NT2/D1 (cell line): Measurements from ENCODE around the gene GAS7.

Experiments used
- DNase-seq: peaks from one replicate; pipeline ENCODE4 v3.0.0-alpha.2; 2011; ENCODE audit warnings: low read depth, low spot score
- H3K27me3 ChIP-seq: 2 replicates; pipeline ENCODE4 v1.6.0; 2011; ENCODE audit warnings: mild to moderate bottlenecking; ENCODE audit not compliant: insufficient read length, insufficient read depth
- H3K36me3 ChIP-seq: 2 replicates; pipeline ENCODE4 v1.6.1; 2011; ENCODE audit warnings: mild to moderate bottlenecking, low read length, mixed read lengths; ENCODE audit not compliant: insufficient read depth, insufficient read length
- H3K4me1 ChIP-seq: 2 replicates; pipeline ENCODE4 v1.5.1; 2011; ENCODE audit not compliant: insufficient read depth, insufficient read length
- H3K4me3 ChIP-seq: 2 replicates; pipeline ENCODE4 v1.5.1; 2011; ENCODE audit warnings: low read depth; ENCODE audit not compliant: insufficient read length
- H3K9ac ChIP-seq: 2 replicates; pipeline ENCODE4 v1.6.0; 2011; ENCODE audit warnings: low read depth; ENCODE audit not compliant: insufficient read length
- H3K9me3 ChIP-seq: 2 replicates; pipeline ENCODE4 v1.5.1; 2011; ENCODE audit warnings: mild to moderate bottlenecking, low read length; ENCODE audit not compliant: insufficient read depth
- SUZ12 ChIP-seq: IDR thresholded peaks from 2 replicates; pipeline ENCODE4 v1.6.1; 2011; ENCODE audit not compliant: insufficient read length, insufficient read depth; ENCODE audit errors: extremely low read depth
- YY1 ChIP-seq: IDR thresholded peaks from 2 replicates; pipeline ENCODE4 v1.6.1; 2011; ENCODE audit not compliant: insufficient read length, insufficient read depth
- ZNF274 ChIP-seq: IDR thresholded peaks from 2 replicates; pipeline ENCODE4 v1.6.1; 2011; ENCODE audit warnings: mild to moderate bottlenecking, low read depth, low read length

Gene GAS7

DNA sequence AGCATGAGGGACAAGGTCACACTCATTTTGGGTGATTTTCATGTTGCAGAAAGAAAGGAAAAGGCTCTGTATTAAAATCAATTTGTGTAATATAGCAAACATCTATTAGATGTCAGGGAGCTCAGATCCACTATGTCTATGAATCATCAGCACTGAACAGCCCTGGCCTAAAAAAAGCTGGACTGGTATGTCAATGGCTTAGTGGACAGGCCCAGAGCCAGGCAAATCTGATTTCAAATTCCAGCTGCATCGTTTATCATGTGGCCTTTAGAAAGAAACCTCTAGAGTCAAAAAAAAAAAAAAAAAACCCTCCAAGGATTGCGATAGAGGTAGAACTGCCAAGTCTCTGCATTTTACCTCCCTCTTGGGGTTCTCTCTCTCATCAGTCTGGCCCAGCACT lies 5.4 kb downstream of the GAS7 start:
- Histone ChIP-seq H3K4me3 (no peak overlapping the region), H3K9ac (no peak overlapping the region), H3K4me1 (no peaks in the 10 kb centered on the region), H3K36me3 (peaks cover 10% of the 10 kb centered on the region), H3K9me3 (peaks cover 32% of the 10 kb centered on the region; the same call in 1 of the 2 replicates), H3K27me3 (peaks cover 11% of the 10 kb centered on the region)
- DNase-seq = no peak
- TF ChIP-seq ZNF274 (no peak), YY1 (no peak), SUZ12 (no peak)

DNA sequence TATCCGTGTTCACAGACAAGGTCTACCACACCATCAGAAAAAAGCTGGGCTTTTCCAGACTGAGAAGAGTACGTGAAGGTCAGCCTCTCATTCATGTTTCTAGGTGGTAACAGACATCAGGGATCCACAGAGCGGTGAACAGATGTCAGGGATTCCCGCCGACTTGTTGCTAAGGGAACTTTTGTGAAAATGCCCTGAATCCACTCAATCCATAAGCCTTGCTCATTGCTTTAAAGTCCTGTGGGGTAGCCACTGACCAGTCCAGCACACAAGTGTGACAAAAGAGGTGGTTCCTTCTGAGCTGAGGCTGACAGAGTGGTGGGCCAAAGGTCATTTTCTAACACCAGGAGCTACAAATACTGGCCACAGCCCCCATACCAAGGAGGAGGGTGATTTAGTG lies 5.9 kb downstream of the GAS7 start:
- Histone ChIP-seq H3K27me3 (peaks cover 6% of the 10 kb centered on the region), H3K4me3 (no peak overlapping the region), H3K4me1 (no peaks in the 10 kb centered on the region), H3K36me3 (peaks cover 10% of the 10 kb centered on the region), H3K9ac (no peak overlapping the region), H3K9me3 (peaks cover 32% of the 10 kb centered on the region; the same call in 1 of the 2 replicates)
- TF ChIP-seq SUZ12 = no peak
- no peak for TF ChIP-seq YY1
- TF ChIP-seq ZNF274 = no peak
- DNase-seq = no peak

DNA sequence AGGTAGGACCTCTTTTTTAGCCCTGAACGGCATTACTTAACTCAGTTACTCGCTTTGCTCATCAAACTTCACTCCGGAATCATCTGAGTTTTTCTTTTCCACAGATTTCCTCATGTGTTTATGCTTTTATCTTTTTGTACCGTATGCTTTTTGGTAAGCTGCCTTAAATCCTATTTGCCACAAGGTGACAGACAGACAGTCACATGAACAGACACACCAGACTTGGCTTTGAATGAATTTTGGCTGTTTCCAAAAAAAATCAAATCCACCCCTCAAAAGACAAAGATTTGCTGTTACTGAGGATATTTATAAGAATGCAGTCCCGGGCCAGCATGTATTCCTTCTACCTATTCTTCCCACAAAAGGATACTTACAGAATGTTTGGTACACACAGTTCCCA lies 10.9 kb downstream of the GAS7 start:
- no peak overlapping the region for H3K9ac ChIP-seq
- TF ChIP-seq SUZ12 (no peak), YY1 (no peak), ZNF274 (no peak)
- H3K4me1 ChIP-seq = peaks cover 3% of the 10 kb centered on the region
- no peaks in the 10 kb centered on the region for H3K36me3 ChIP-seq
- DNase-seq = no peak
- H3K9me3 ChIP-seq = no peaks in the 10 kb centered on the region
- no peak overlapping the region for H3K4me3 ChIP-seq
- no peaks in the 10 kb centered on the region for H3K27me3 ChIP-seq

DNA sequence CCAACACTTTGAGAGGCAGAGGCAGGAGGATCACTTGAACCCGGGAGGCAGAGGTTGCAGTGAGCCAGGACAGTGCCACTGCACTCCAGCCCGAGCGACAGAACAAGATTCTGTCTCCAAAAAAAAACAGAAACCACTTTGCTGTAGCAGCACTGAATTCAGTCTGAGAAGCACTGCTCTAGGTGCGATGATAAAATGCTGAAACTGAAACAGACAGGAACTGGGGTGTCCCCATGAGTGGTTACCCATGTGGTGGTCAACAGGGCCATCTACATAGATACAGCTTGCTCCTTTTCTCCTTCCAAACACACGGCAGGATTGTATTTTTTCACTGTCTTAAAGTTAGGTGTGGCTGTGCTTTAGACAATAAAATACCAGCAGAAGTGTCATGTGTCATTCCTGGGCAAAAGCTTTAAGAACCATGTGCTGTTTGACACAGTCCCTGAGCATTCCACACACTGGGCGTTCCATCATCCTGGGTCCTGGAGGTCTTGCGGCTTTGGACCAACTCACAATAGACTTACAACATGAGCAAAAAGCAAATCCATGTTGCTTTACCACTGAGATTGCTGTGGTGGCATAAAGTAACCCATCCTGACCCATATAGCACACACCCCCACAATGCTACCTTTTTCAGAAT lies 11.5 kb downstream of the GAS7 start:
- Histone ChIP-seq H3K36me3 (no peaks in the 10 kb centered on the region), H3K27me3 (no peaks in the 10 kb centered on the region), H3K9me3 (no peaks in the 10 kb centered on the region), H3K9ac (no peak overlapping the region), H3K4me3 (no peak overlapping the region), H3K4me1 (peaks cover 3% of the 10 kb centered on the region)
- DNase-seq = no peak
- TF ChIP-seq ZNF274 (no peak), SUZ12 (no peak), YY1 (no peak)

DNA sequence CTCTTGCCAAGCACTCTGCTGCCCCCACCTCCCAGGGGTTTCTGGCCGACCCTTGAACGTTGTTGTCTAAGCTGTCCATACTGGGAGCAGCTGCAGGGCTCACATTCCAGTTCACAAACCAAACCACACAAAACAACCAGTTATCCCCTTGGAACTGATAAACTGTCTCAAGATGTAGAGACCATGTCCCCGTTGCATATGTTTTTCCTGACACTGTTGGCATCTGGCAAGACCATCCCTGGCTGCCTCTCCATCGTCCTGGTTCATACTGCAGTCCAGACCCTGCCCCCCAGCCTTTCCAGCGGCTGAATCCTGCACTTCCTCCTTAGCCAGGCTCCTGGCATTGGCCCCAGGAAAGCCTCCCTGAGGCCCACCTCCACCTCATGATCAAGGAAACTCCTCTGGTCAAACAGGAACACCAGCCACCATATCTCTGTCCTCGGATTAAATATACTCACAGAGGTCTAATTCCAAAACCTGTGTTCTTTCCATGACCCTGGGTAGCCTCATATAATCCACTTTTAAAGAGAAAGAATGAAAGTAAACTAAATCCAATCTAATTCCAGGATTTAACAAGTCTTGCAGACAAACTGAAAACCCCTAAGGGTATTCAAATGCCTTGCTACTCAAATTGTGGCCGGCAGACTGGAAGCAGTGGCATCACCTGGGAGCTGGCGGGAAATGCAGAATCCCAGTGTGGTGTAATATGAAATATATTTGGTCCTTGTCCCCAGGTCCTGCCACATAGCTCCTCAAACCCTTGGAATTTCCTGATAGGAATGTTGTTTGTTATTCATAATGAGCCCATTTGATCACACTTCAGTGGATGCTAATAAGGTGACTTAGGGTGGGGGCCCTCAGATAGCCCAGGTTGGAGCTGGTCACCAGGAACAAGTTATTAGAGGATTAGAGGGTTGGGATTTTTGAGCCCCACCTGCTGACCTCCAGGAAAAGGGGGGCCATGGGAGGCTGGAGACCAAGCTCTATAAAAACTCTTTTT lies 14.2 kb downstream of the GAS7 start:
- Histone ChIP-seq H3K9me3 (no peaks in the 10 kb centered on the region), H3K4me1 (peaks cover 7% of the 10 kb centered on the region), H3K27me3 (no peaks in the 10 kb centered on the region), H3K9ac (no peak overlapping the region), H3K36me3 (no peaks in the 10 kb centered on the region), H3K4me3 (no peak overlapping the region)
- TF ChIP-seq ZNF274 = no peak
- no peak for TF ChIP-seq SUZ12
- TF ChIP-seq YY1 = no peak
- no peak for DNase-seq

DNA sequence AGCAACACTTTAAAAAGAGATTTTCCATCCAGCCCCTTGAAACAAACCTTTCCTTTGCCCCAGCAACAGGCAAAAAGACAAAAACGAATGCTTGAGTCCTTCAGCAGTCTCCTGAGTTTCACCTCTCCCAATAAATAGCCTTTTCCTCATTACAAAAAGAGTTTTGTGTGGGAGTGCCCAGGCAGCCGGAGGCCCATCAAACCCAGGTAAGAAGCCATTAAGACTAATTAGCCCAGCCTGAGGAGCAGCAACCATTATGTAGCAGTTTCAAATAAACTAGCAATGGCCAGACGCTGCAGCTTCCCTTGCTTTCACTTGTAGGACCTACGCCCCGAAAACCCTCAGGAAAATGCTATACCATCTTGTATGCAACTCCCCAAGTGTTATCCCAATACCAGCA lies 15.6 kb downstream of the GAS7 start:
- Histone ChIP-seq H3K9ac (no peak overlapping the region), H3K4me1 (peaks cover 7% of the 10 kb centered on the region), H3K36me3 (no peaks in the 10 kb centered on the region), H3K27me3 (no peaks in the 10 kb centered on the region), H3K9me3 (no peaks in the 10 kb centered on the region), H3K4me3 (no peak overlapping the region)
- TF ChIP-seq YY1 (no peak), ZNF274 (no peak), SUZ12 (no peak)
- no peak for DNase-seq

DNA sequence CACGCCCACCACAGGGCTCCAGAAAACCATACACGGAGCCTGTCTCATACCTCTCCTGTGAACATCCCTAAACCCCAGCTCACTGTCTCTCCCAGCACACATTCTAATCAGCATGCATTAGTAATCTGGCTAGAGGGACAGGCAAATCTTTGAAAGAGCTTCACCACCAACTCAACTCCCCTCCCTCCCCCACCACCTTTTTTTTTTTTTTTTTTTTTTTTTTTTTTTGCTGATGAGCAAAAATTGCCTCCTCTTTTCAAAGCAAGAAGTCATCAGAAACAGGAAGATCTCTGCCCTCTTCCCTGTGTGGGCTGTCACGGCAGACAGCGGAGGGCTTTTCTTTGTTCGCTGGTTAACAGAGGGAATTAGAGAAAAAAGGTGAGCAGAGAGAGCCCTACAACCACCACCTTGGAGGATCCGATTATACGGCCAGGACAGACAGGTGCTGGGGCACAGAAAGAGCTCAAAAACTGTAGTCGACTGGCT lies 19.9 kb downstream of the GAS7 start:
- DNase-seq = no peak
- Histone ChIP-seq H3K9ac (peak overlapping the region; percentile 61), H3K9me3 (no peaks in the 10 kb centered on the region), H3K27me3 (no peaks in the 10 kb centered on the region), H3K4me3 (no peak overlapping the region), H3K4me1 (peaks cover 20% of the 10 kb centered on the region), H3K36me3 (no peaks in the 10 kb centered on the region)
- TF ChIP-seq ZNF274 = no peak
- TF ChIP-seq YY1 = no peak
- TF ChIP-seq SUZ12 = no peak
